ENCODE results near the gene PGBD5.

- no peak for TF ChIP-seq ATF7 (IDR thresholded peaks at IDR 0.05)
- TF ChIP-seq CBFB (CRISPR knock-in tag; IDR thresholded peaks at IDR 0.05), result no peak
- no peak for TF ChIP-seq CREB3 (tag; conservative IDR thresholded peaks at IDR 0.05; ENCODE audit: low read depth)
- no peak for TF ChIP-seq ZBTB7A (IDR thresholded peaks at IDR 0.05; ENCODE audit: borderline replicate concordance, control insufficient read depth, low read depth, low read length)
- no peak for TF ChIP-seq ZNF175 (CRISPR knock-in tag; IDR thresholded peaks at IDR 0.05; ENCODE audit: low read depth)
- TF ChIP-seq ARID3A (IDR thresholded peaks at IDR 0.05; ENCODE audit: borderline replicate concordance, low read depth, low read length), result no peak
Measured at GRCh38 chr1:230321341-230321740, 104.8 kb downstream of the PGBD5 start.

Measured in K562 (cell line).